Medulla oblongata (tissue), 1 donor: ENCODE measurements around the gene MYO19.
"Not testable (repeated sequence)": the region's sequence is repeated elsewhere in the genome, so short reads cannot be mapped to it uniquely, and the experiment has no call there.

Experiments
- DNase-seq: peaks from one replicate; pipeline ENCODE4 v3.0.0-alpha.2; 2015; ENCODE audit errors: extremely low spot score

MYO19 gene

DNA sequence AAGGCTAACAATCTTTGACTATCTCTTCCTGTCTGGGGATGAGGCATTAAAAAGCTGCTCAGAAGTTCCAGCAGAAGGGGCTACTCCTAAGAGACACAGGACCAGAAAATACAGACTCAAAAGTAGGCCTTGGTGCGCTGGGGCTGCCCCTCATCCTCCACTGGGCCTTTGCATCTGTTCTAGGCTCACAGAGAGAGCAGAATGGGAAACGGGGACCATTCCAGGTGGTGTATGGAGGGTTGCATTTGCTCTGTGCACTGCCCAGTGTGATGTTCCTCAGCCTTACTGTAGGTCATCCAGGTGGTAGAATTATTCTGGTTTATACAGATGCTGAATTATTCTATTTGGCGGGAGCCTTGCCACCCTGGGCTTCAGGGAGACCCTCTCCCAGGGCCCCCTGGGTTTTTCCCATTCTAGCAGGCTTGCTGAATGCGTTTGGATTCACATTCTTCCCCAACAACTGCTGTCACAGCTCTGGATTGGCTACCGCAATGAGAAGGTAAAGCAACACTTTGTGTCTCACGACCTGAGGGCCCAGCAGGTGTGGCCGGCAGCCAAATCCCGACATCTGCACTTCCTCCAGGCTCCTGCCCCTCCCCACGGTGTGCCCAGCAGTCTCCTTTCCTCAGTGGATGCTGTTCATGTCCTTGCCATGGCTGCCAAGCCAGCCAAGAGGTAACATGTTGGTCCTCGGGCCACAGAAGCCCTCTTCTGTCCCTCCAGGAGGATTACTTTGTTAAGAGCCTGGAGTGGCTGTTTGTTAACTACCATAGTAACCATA, 73.1 kb downstream of the MYO19 start:
- DNase-seq: no peak

DNA sequence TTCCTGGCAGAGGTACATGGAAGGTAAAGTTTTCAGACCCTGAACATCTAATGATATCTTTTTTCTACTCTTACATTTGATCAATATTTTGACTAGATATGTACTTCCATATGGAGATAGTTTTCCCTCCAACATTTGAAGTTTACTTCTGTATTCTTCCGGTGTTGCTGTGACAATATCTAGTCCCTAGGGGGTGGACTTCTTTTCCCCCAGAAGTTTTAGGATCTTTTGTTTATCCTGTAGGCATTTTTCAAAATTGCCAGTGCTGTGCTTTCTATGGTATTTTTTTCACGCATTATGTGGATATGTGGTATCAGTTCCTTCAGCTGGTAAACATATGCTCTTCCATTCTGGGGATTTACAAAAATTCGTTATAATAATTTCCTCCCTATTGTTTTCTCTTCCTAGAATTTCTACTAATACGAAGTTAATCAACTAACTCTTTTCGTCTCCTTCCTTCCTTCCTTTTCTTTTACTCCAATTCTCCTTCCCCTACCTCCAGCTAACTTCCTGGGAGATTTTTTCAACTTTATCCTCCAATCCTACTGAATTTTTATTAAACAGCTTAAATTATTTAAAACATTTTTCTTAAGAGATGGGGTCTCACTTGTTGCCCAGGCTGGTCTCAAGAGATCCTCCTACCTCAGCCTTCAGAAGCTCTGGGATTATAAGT, 74.3 kb downstream of the MYO19 start:
- DNase-seq: no peak

DNA sequence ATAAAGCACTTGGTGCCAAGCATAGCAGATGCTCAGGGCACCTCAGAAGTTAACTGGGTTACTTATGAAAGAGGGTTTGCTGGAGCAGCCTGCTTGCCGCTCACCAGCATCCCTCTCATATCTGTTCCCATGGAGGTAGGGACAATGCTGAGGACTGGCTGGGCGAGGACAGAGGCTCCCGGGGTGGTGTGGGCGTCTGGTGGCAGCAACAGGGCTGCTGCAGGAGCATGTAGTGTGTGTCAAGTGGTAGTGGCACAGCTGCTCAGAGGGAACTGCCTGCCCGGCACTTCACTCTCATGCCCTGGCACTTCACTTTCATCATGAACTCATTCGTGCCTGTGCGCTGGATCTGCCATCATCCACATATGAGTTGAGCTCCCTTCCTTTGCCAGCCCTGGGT, 75.1 kb downstream of the MYO19 start:
- no peak for DNase-seq

DNA sequence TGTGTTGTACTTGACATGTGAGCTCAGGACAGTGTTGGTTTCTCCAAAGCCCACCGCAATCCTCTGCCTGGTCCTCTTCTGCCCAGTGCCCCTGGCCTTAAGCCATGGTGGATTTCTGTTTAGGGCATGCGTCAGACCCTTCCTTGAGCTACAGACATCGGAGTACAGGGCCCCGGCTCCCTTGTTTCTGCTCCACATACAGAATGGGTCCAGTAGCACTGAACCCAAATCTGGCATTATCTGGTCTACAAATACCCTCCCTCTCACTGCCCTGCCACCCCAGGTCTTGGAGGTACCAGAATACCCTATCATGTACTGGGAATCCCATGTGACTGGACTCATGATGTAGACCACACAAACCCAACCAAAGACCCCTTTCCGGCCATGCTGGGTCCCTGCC, 75.6 kb downstream of the MYO19 start:
- DNase-seq: no peak

DNA sequence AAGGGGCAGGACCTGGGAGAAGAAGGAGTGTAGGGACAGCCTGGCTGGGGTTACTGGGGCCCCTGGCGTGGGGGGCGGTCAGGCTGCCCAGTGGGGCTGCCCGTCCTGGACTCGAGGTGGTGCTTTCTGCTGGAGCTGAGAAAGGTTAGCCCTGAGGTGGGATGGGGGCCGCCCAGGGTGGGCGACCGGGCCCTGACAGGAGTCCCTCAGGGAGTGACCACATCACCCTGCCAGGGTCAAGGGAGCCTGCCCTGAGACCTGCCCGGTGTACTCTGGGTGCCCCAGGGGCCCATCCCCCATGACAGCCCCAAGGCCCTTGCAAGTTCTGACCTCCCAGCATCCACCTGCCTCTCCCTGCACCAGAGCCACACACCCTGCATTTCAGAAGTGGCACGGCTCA, 77.0 kb downstream of the MYO19 start:
- DNase-seq: not testable (repeated sequence)

DNA sequence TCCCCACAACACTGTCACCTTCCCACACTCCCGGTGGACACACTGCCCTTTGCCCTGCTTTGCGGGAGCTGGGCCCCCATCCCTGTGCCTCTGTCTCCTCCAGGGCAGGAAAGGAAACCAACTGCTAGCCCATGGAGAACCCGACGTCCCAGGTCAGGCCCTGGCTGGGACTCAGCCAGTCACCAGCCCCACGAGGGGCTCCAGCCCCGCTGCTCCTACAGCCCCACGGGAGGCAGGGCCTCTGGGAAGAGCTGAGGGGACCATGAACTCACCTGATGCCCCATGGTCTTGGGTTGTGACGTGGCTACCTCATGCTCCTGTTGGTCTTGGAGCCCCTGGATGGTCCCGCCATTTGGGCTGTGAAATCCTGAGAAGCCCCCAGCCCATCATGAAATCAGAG, 81.8 kb downstream of the MYO19 start:
- not testable (repeated sequence) for DNase-seq

- DNase-seq: not testable (repeated sequence)
Measured at GRCh38 chr17:36449997-36450396, 84.7 kb downstream of the MYO19 start.
